ENCODE results near the gene OR6B3. TPM values are rescaled to one million over a fixed set of nuclear protein-coding genes. Genes with fewer than 3 reads are reported as not detected.

OR6B3 gene
- total RNA-seq, result not detected in 2 replicates

DNA sequence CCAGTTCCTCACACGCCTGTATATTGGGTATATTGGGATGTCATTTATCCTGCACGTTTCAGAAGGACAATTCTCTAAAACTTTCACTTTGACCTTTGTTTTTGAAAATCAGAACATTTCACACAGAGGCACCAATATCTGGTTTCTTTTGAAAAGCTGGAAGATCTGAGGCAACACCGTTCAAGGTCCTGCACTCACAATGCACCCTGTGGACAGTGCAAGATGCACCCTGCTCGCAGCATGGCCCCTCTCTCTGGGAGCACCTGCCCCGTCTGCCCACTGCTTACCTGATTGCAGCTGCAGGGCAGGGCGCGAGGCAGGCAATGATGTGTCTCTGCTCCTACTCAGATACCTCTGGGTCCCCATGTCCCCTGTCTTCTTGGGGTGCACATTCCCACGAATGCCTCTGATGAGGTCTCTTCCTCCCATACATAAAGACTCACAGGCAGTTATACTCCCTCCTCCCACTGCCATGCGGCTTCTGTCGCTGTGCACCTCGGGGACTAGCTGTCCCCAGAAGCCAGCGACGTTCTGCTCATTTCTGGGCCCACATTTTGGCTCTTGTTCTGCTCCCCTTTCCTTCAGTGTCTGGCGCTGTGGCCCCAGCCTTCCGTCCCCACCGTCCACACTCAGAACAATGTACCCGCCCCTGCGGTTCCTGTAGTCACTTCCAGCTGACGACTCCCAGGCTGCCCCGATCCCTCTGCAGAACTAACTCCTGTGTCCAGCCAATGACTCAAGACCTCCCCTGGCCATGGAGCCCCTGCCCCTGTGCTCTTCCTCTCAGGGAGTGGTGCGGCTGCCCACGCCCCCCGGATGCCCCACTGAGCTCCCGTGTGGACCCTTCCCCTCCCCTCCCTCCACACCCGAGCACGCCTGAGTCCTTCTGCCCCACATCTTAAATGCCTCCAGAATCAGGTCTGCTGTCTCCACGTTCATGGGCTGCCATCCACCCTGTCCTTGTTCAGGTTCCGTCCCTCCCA is at the start of gene OR6B3:
Gene OR6B3, minus strand, starts transcription at position 349 of the 983 bp plus-strand sequence.

DNA sequence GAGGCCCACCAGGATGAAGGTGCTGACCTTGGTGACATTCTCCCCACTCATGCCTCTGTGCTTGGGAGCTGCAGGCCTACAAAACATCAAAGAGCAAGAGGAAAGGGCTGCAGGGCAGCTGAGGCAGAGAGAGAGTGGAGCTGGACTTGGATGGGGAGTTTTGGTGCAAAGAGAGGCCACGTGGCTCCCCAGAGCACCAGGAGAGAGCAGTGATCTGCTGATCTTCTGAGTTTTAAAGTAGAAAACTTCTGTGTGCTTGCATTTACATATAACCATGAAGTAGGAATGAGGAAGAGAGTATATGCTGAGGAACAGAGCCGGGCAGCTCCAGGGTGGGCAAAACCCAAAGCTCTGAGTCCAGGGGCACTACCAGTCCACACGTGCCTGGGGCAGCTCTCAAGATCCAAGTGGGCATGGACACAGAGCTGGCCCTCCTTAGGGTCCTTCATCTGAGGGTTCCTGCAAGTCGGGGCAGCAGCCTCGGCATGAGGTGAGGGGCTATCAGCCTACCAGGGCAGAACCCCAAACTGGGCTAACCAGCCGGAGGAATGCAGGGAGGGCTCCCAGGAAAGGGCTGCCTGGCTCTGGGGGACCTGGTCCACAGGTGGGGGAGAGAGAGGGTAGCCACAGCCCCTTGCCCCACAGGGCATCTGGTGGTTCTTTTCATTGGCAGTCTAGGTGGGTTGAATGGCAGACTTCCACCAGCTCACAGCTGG is 22.8 kb downstream of the OR6B3 start, which contains the start of gene OR6B2:
Gene OR6B2, minus strand, starts transcription at position 51 of the 716 bp plus-strand sequence. Its CDS starts 0 bp downstream, at position 51.

Other genes with a start within 250 kb of the OR6B3 start
- 90.9 and 102 TPM in 2 replicates for gene NDUFA10, start 28.2 kb downstream of the OR6B3 start, total RNA-seq
- not detected in 2 replicates for gene OR6B2, start 23.1 kb downstream of the OR6B3 start, total RNA-seq
- 144 and 210 TPM in 2 replicates for gene COPS9, start 82.8 kb upstream of the OR6B3 start, total RNA-seq
- not detected in 2 replicates for gene OTOS, start 87.1 kb upstream of the OR6B3 start, total RNA-seq

All from cardiac ventricle fibroblast (primary cell).